ENCODE data around the gene KLHDC10. TPM values are rescaled to one million over a fixed set of nuclear protein-coding genes. Genes with fewer than 3 reads are reported as not detected.

Gene KLHDC10
- total RNA-seq, 1 experiment from 2014 or later = 14.4 TPM

- TF ChIP-seq ATF6 (CRISPR knock-in tag; IDR thresholded peaks at IDR 0.05) (no peak), USF2 (CRISPR knock-in tag; IDR thresholded peaks at IDR 0.05) (no peak), EMX1 (CRISPR knock-in tag; IDR thresholded peaks at IDR 0.05) (no peak), ZNF121 (CRISPR knock-in tag; IDR thresholded peaks at IDR 0.05) (no peak), NFATC4 (CRISPR knock-in tag; IDR thresholded peaks at IDR 0.05) (no peak)
These were observed 87.4 kb downstream of the KLHDC10 start (continued) for GRCh38 chr7:130157700-130158099.

- no peak for ATAC-seq
- Mint-ChIP-seq H3K27ac (no peak overlapping the region), H3K4me1 (no peaks in the 10 kb centered on the region), H3K4me3 (no peak overlapping the region), H3K9me3 (0 out of 2 replicates have a peak, but pooled peaks cover 3% of the 10 kb centered on the region), H3K27me3 (ENCODE audit: low read depth) (no peaks in the 10 kb centered on the region), H3K36me3 (peaks cover 49% of the 10 kb centered on the region)
- CTCF ChIA-PET = interaction anchor here (0.5 kb wide), 1 partner anchor 149 kb away, joined by 4 read pairs; no protein-coding TSS in a partner anchor
- no peak for DNase-seq (ENCODE audit: low spot score)
- TF ChIP-seq SP1 (CRISPR knock-in tag; conservative IDR thresholded peaks at IDR 0.05) = no peak
- no peak for TF ChIP-seq ZNF281 (CRISPR knock-in tag; IDR thresholded peaks at IDR 0.05)
- no peak for TF ChIP-seq ATF6 (CRISPR knock-in tag; IDR thresholded peaks at IDR 0.05)
- no peak for TF ChIP-seq NFATC4 (CRISPR knock-in tag; IDR thresholded peaks at IDR 0.05)
- no peak for TF ChIP-seq NR1H2 (CRISPR knock-in tag; IDR thresholded peaks at IDR 0.05)
- TF ChIP-seq CDX4 (CRISPR knock-in tag; IDR thresholded peaks at IDR 0.05; ENCODE audit: borderline replicate concordance) = no peak
- no peak for TF ChIP-seq HMGA2 (CRISPR knock-in tag; IDR thresholded peaks at IDR 0.05)
- TF ChIP-seq OVOL2 (CRISPR knock-in tag; IDR thresholded peaks at IDR 0.05; ENCODE audit: borderline replicate concordance) = no peak
- no peak for TF ChIP-seq CBFB (CRISPR knock-in tag; IDR thresholded peaks at IDR 0.05; ENCODE audit: low read depth)
- TF ChIP-seq ZNF121 (CRISPR knock-in tag; IDR thresholded peaks at IDR 0.05) = no peak
- TF ChIP-seq AR (CRISPR knock-in tag; IDR thresholded peaks at IDR 0.05) = no peak
- no peak for TF ChIP-seq ZNF423 (CRISPR knock-in tag; IDR thresholded peaks at IDR 0.05)
- POLR2A ChIA-PET = interaction anchor here (0.5 kb wide), 1 partner anchor 9 kb away, joined by 4 read pairs; no protein-coding TSS in a partner anchor
These were observed 89.7 kb downstream of the KLHDC10 start for GRCh38 chr7:130160023-130160422.

Data from WTC11 (cell line).